ENCODE results near the gene HMGCS2. TPM values are rescaled to one million over a fixed set of nuclear protein-coding genes. Genes with fewer than 3 reads are reported as not detected.
A peak's percentile ranks its signal among the peaks of the same experiment; 100 is the strongest.

Gene HMGCS2
- total RNA-seq, 3 donors from 2014 or later, result 135 to 592 (median 270) TPM

DNA sequence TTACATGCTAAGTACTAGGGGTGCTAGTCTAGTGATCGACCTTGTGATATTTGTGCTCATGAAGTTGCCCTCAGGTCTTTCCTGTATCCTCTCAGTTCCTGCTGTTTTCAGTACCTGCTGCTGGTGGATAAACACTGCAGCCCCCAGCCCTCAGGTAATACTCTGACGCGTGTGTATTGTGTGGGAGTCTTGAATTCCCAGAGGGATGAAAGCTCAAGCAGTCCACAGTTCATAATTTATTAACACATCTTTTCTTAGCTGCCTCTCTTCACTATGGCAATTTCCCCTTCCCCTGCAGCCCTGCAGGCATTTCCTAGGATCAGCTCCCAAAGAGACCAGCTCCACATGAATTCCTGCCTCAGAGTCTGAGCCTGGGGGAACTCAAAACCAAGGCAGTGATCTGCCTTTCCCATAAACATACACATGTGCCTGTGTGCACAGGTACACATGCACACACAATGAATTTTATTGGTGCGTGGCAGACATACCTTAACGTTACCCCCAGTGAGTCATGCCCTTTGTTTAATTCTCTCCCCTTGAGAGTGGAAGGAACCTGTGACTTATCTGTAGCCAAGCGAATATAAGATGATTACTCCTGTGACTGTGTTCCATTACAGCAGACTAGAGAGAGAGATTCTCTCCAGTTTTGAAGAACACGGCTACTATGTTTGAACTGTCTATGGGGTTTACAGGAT, 14.1 kb upstream of the HMGCS2 start:
- Histone ChIP-seq H3K36me3 (ENCODE audit: low read depth) (no peaks in the 10 kb centered on the region), H3K9me3 (no peaks in the 10 kb centered on the region), H3K4me1 (ENCODE audit: low read depth) (peaks cover 35% of the 10 kb centered on the region), H3K4me3 (no peak overlapping the region)
- intact Hi-C loops (cut with DNase I, micrococcal nuclease), result no loop called here
- TF ChIP-seq, protein P1, sequence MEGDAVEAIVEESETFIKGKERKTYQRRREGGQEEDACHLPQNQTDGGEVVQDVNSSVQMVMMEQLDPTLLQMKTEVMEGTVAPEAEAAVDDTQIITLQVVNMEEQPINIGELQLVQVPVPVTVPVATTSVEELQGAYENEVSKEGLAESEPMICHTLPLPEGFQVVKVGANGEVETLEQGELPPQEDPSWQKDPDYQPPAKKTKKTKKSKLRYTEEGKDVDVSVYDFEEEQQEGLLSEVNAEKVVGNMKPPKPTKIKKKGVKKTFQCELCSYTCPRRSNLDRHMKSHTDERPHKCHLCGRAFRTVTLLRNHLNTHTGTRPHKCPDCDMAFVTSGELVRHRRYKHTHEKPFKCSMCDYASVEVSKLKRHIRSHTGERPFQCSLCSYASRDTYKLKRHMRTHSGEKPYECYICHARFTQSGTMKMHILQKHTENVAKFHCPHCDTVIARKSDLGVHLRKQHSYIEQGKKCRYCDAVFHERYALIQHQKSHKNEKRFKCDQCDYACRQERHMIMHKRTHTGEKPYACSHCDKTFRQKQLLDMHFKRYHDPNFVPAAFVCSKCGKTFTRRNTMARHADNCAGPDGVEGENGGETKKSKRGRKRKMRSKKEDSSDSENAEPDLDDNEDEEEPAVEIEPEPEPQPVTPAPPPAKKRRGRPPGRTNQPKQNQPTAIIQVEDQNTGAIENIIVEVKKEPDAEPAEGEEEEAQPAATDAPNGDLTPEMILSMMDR (IDR thresholded peaks at IDR 0.05), result no peak
- ATAC-seq (peak; percentile 54), DNase-seq (peak in 1 of 3 donors; percentile 25)

GRCh38 chr1:119781434-119782210, 12.9 kb upstream of the HMGCS2 start:
- Histone ChIP-seq H3K9me3 (no peaks in the 10 kb centered on the region), H3K36me3 (ENCODE audit: low read depth) (no peaks in the 10 kb centered on the region), H3K4me3 (no peak overlapping the region), H3K4me1 (ENCODE audit: low read depth) (peaks cover 32% of the 10 kb centered on the region)
- DNase-seq (no peak), ATAC-seq (no peak)
- intact Hi-C loops (cut with DNase I, micrococcal nuclease), result no loop called here
- TF ChIP-seq, protein P1 (IDR thresholded peaks at IDR 0.05), result no peak

- peak; percentile 79 for ATAC-seq
- Histone ChIP-seq H3K9me3 (no peaks in the 10 kb centered on the region), H3K4me3 (no peak overlapping the region), H3K4me1 (ENCODE audit: low read depth) (peaks cover 41% of the 10 kb centered on the region), H3K36me3 (ENCODE audit: low read depth) (no peaks in the 10 kb centered on the region)
- TF ChIP-seq, protein P1 (IDR thresholded peaks at IDR 0.05), result no peak
- peak in 2 of 3 donors; percentile 54 to 85 for DNase-seq
- intact Hi-C loops (cut with DNase I, micrococcal nuclease), result no loop called here
These were observed 11.2 kb upstream of the HMGCS2 start for GRCh38 chr1:119779869-119780356.

DNA sequence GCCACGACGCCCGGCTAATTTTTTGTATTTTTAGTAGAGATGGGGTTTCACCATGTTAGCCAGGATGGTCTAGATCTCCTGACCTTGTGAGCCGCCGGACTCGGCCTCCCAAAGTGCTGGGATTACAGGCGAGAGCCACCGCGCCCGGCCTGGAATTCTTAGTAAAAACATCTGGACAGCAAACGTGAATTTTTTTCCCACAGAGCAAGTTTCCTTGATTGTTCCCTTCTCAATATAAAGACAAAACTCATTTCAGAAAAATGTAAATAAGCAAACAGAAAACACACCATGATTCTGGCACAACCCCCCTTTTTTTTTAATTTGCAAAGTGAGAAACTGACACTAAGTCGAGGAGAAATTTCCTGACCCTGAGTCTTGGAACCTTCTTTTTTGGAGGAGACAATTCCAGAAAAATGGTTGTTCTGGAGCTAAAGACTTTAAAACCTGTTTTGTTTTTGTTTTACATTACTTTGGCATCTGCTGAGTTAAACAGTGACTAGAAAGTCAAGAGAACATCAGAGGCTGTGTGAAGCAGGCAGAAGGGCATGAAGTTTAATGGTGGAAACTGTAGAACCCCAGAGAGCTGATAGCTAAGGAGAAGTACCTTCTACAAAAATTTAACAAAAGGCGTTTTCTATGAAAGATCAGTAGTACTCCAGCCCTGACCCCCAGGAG, 10.3 kb upstream of the HMGCS2 start:
- intact Hi-C loops (cut with DNase I, micrococcal nuclease), result no loop called here
- Histone ChIP-seq H3K4me1 (ENCODE audit: low read depth) (peaks cover 35% of the 10 kb centered on the region), H3K9me3 (no peaks in the 10 kb centered on the region), H3K36me3 (ENCODE audit: low read depth) (no peaks in the 10 kb centered on the region), H3K4me3 (no peak overlapping the region)
- peak in 1 of 3 donors; percentile 46 for DNase-seq
- TF ChIP-seq, protein P1 (IDR thresholded peaks at IDR 0.05), result no peak
- ATAC-seq, result peak; percentile 36

- no peaks in the 10 kb centered on the region for H3K36me3 ChIP-seq (ENCODE audit: low read depth)
- H3K4me1 ChIP-seq (ENCODE audit: low read depth), result peaks cover 40% of the 10 kb centered on the region
- H3K9me3 ChIP-seq, result no peaks in the 10 kb centered on the region
- intact Hi-C loops (cut with DNase I, micrococcal nuclease), result no loop called here
- peak; percentile 33 for ATAC-seq
- DNase-seq, result no peak
- no peak overlapping the region for H3K4me3 ChIP-seq
- TF ChIP-seq, protein P1 (IDR thresholded peaks at IDR 0.05), result no peak
These were observed 9.7 kb upstream of the HMGCS2 start for GRCh38 chr1:119778359-119778758.

Measured in mucosa of descending colon (tissue), 3 donors.